ENCODE data around the gene ADAMTSL1.

The ADAMTSL1 gene

GRCh38 chr9:18610956-18611355 is 137.0 kb downstream of the ADAMTSL1 start:
- DNase-seq (ENCODE audit: low read depth) = no peak

GRCh38 chr9:18611971-18612370 is 138.0 kb downstream of the ADAMTSL1 start:
- no peak for DNase-seq (ENCODE audit: low read depth)

GRCh38 chr9:18614116-18614515 is 140.2 kb downstream of the ADAMTSL1 start:
- DNase-seq (ENCODE audit: low read depth) = no peak

GRCh38 chr9:18614651-18615050 is 140.7 kb downstream of the ADAMTSL1 start:
- DNase-seq (ENCODE audit: low read depth) = no peak

GRCh38 chr9:18616976-18617375 is 143.0 kb downstream of the ADAMTSL1 start:
- no peak for DNase-seq (ENCODE audit: low read depth)

- no peak for DNase-seq (ENCODE audit: low read depth)
Observed at GRCh38 chr9:18617759-18618158, 143.8 kb downstream of the ADAMTSL1 start.

GRCh38 chr9:18618862-18619261 is 144.9 kb downstream of the ADAMTSL1 start:
- DNase-seq (ENCODE audit: low read depth) = no peak

- no peak for DNase-seq (ENCODE audit: low read depth)
Observed at GRCh38 chr9:18622186-18622836, 148.4 kb downstream of the ADAMTSL1 start.

- DNase-seq (ENCODE audit: low read depth) = peak; percentile 45
Observed at GRCh38 chr9:18623221-18624079, 149.5 kb downstream of the ADAMTSL1 start.

- no peak for DNase-seq (ENCODE audit: low read depth)
Observed at GRCh38 chr9:18626046-18626698, 152.2 kb downstream of the ADAMTSL1 start.

- DNase-seq (ENCODE audit: low read depth) = no peak
Observed at GRCh38 chr9:18629136-18629535, 155.2 kb downstream of the ADAMTSL1 start.

GRCh38 chr9:18632632-18633403 is 158.9 kb downstream of the ADAMTSL1 start:
- peak; percentile 92 for DNase-seq (ENCODE audit: low read depth)

- no peak for DNase-seq (ENCODE audit: low read depth)
Observed at GRCh38 chr9:18636781-18637180, 162.8 kb downstream of the ADAMTSL1 start.

- peak; percentile 63 for DNase-seq (ENCODE audit: low read depth)
Observed at GRCh38 chr9:18638371-18639249, 164.7 kb downstream of the ADAMTSL1 start.

GRCh38 chr9:18639911-18640310 is 166.0 kb downstream of the ADAMTSL1 start:
- no peak for DNase-seq (ENCODE audit: low read depth)

- DNase-seq (ENCODE audit: low read depth) = peak; percentile 85
Observed at GRCh38 chr9:18658804-18659705, 185.1 kb downstream of the ADAMTSL1 start.

GRCh38 chr9:18660001-18660400 is 186.0 kb downstream of the ADAMTSL1 start:
- DNase-seq (ENCODE audit: low read depth) = no peak

GRCh38 chr9:18662320-18662719 is 188.4 kb downstream of the ADAMTSL1 start:
- no peak for DNase-seq (ENCODE audit: low read depth)

GRCh38 chr9:18665947-18666346 is 192.0 kb downstream of the ADAMTSL1 start:
- DNase-seq (ENCODE audit: low read depth) = peak; percentile 18

GRCh38 chr9:18666348-18666747 is 192.4 kb downstream of the ADAMTSL1 start:
- peak; percentile 64 for DNase-seq (ENCODE audit: low read depth)

All from EH (cell line).